Right hindlimb (tissue), 1 donor: ENCODE measurements around the gene TMEM120B.
"Not testable (repeated sequence)": the region's sequence is repeated elsewhere in the genome, so short reads cannot be mapped to it uniquely, and the experiment has no call there.

Experiments
- DNase-seq: peaks from one replicate; pipeline ENCODE4 v3.0.0-alpha.2; 2018

TMEM120B gene

GRCh38 chr12:121712461-121713256 lies at the start of gene TMEM120B:
TMEM120B (plus strand) TSS chr12:121712752; CDS start chr12:121712896, 144 bp downstream.
- peak; percentile 93 for DNase-seq

GRCh38 chr12:121663610-121663929 lies 49.0 kb upstream of the TMEM120B start:
- no peak for DNase-seq

DNA sequence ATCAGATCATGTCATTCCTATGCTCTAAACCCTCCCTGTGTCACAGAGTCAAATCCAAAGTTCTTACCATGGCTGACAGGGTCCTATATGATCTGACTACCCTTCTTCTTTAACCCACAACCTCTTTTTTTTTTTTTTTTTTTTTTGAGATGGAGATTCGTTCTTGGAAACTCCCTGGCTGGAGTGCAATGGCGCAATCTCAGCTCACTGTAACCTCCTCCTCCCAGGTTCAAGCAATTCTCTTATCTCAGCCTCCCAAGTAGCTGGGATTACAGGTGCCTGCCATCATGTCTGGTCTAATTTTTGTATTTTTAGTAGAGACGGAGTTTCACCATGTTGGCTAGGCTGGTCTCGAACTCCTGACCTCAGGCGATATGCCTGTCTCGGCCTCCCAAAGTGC lies 45.7 kb upstream of the TMEM120B start:
- not testable (repeated sequence) for DNase-seq

GRCh38 chr12:121668750-121669520 lies 43.6 kb upstream of the TMEM120B start:
- peak; percentile 75 for DNase-seq

- no peak for DNase-seq
These were observed 43.0 kb upstream of the TMEM120B start, which contains the start of gene MORN3 for GRCh38 chr12:121669521-121669900. MORN3 (minus strand) TSS chr12:121669654; CDS start chr12:121669483, 171 bp downstream.

GRCh38 chr12:121673013-121673511 lies 39.5 kb upstream of the TMEM120B start:
- peak; percentile 80 for DNase-seq

DNA sequence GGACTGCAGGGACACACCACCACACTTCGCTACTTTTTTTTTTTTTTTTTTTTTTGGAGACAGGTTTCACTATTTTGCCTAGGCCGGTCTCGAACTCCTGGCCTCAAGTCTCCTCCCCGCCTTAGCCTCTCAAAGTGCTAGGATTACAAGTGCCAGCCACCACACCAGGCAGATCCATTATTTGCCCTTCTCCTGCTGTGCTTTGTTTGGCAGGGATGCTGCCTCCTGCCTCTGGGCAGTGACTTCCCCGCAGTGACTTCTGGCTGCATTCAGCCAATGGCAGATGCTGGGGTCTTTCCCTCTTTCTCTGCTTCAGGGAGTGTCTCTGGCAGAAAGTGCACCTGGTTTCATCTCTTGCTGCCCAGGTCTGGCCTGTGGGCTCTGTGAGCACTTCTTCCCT lies 36.4 kb upstream of the TMEM120B start:
- DNase-seq: no peak

GRCh38 chr12:121678305-121678704 lies 34.2 kb upstream of the TMEM120B start:
- no peak for DNase-seq

DNA sequence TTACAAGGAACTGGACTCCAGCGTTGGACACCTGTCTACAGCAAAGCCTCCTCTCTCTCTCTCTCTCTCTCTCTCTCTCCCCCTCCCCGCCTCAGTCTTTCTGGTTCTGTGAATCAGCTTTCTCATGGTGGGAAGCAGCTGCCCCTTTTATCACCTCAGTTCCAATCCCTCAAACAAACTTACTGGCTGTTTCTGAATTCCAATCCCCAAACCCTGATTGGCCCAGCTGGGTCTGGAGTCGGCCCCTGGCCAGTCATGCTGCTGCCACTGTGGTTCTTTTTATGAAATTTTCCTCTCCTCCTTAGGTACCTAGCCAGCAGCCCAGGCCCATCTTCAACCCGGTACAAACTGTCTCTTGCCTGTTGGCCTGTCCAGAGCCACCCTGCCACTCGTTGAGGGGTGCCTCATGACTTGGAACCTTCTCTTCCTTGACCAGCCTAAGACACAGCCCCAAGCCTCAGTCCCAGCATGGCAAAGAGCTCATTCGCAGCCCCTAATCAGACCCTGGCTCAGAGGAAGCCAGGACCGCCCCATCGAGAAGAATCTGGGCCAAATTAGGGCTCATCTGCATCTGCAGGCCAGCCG lies 33.7 kb upstream of the TMEM120B start:
- peak; percentile 42 for DNase-seq

- not testable (repeated sequence) for DNase-seq
These were observed 32.8 kb upstream of the TMEM120B start for GRCh38 chr12:121679661-121680197.

DNA sequence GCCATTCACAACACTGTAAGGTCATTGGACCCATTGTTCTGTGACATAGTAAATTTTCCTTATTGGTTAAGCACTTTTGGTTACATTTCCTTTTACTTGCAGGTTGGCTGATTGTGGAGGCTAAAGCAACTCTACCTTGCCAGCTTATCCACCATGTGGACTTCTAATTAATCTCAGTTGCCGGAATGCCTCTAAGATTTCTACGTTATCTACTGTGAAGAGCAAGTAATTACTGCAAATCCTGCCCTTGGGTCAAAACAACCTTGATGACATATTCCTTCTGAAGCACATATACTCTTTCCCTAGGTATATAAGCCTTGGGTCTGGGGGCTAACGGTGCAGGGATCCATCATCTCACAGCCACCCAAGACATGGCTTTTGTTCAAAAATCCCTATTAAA lies 23.6 kb upstream of the TMEM120B start:
- DNase-seq: no peak

DNA sequence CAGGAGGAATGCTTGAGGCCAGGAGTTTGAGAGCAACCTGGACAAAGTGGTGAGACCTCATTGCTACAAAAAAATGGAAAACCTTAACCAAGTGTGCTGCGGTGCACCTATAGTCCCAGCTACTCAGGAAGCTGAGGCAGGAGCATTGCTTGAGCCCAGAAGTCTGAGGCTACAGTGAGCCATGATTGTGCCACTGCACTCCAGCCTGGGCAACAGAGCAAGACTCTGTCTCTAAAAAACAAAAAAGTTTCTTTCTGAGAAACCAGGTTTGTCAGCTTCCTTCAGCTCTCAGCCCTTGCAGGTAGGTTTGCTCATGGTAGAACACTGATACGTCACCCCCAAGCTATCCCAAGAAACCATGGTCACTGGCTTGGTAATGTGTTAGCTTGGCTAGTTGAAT lies 23.1 kb upstream of the TMEM120B start:
- no peak for DNase-seq

GRCh38 chr12:121692744-121693143 lies 19.8 kb upstream of the TMEM120B start:
- DNase-seq: not testable (repeated sequence)

GRCh38 chr12:121693155-121693687 lies 19.3 kb upstream of the TMEM120B start:
- no peak for DNase-seq

GRCh38 chr12:121697093-121697698 lies 15.4 kb upstream of the TMEM120B start:
- DNase-seq: no peak

DNA sequence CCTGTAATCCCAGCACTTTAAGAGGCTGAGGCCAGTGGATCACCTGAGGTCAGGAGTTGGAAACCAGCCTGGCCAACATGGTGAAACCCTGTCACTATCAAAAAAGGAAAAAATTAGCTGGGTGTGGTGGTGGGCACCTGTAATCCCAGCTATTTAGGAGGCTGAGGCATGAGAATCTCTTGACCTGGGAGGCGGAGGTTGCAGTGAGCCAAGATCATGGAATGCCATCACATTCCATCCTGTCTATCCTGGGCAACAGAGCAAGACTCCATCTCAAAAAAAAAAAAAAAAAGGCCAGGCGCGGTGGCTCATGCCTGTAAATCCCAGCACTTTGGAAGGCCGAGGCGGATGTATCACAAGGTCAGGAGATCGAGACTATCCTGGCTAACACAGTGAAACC lies 14.7 kb upstream of the TMEM120B start:
- DNase-seq: not testable (repeated sequence)

DNA sequence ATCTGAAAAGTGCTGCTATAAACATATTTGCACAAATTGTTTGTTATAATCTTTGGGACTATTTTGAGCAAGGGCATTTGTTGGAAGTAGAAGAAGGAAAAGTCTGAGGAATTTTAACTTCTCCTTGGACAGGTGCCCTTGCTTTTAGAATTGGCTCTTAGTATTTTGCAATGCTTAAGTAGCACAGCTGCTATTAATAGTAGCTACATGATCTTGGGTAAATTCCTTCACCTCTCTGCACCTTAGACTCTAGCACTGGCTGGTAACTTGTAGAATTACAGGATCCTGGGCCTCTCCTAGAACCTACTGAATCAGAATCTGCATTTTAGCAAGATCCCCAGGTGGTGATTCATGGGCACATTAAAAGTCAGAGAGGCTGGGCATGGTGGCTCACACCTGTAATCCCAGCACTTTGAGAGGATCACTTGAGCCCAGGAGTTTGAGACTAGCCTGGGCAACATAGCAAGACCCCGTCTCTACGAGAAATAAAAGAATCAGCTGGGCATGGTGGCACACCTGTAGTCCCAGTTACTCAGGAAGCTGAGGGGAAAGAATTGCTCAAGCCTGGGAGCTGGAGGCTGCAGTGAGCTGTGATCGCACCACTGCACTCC lies 10.8 kb upstream of the TMEM120B start:
- no peak for DNase-seq

DNA sequence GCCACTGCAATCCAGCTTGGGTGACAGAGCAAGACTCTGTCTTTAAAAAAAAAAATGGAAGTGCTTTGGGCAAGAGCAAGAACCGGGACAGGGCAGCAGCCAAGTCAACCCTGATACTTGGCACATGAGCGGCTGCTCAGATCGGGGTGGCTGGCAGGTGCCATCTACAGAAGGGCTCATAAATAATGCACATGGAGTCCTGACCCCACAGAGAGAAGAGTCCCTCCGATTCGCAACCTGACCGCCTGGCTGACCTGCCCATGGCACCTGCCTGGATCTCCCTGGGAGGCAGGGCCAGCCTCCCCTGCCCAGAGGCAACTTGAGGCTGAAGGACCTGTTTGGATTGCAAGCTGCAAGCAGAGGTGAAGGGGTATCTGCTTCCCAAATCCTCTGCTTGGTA lies 9.6 kb upstream of the TMEM120B start:
- no peak for DNase-seq

- DNase-seq: no peak
These were observed 7.0 kb upstream of the TMEM120B start for GRCh38 chr12:121705514-121705913.

GRCh38 chr12:121708313-121709063 lies 4.1 kb upstream of the TMEM120B start:
- DNase-seq: no peak

DNA sequence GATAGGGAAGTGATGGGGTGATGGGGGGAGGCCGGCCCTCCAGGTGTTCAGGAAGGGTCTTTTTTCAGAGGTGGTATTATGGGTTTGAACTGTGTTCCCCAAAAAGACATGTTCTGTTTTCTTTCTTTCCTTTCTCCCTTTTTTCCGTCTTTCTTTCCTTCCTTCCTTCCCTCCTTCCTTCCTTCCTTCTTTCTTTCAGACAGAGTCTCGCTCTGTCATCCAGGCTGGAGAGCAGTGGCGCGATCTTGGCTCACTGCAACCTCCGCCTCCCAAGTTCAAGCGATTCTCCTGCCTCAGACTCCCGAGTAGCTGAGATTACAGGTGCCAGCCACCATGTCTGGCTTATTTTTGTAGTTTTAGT lies 3.5 kb upstream of the TMEM120B start:
- DNase-seq: not testable (repeated sequence)
